Measurements from ENCODE around the gene BLTP2. TPM values are rescaled to one million over a fixed set of nuclear protein-coding genes. Genes with fewer than 3 reads are reported as not detected.

The BLTP2 gene
- total RNA-seq, 1 experiment from 2014 or later: 140 TPM

GRCh38 chr17:28648698-28649097 lies 3.7 kb upstream of the BLTP2 start:
- intact Hi-C loops (cut with micrococcal nuclease): loop anchor here (10.0 kb wide), 1 partner anchor 256 kb away; the partner anchor contains the start of gene DHRS13
- H3K9me3 ChIP-seq (ENCODE audit: control insufficient read depth in 1 of 2, insufficient read depth in 1 of 2, low read depth in 1 of 2, low read length in 2 of 2): no peaks in the 10 kb centered on the region
- POLR2A ChIA-PET: interaction anchor here (1.0 to 2.4 kb wide), 2 partner anchors 13 to 71 kb away, joined by 5 to 8 read pairs; partner anchors contain the start of genes RPL23A, SDF2 and SUPT6H

GRCh38 chr17:28646039-28646754 lies 1.2 kb upstream of the BLTP2 start:
- TF ChIP-seq CTCF (IDR thresholded peaks at IDR 0.05 in 2 of 3, conservative IDR thresholded peaks at IDR 0.05 in 1 of 3; ENCODE audit: borderline replicate concordance in 1 of 3, insufficient read depth in 1 of 3, low read depth in 2 of 3, low read length in 2 of 3): no peak
- Histone ChIP-seq H3K79me2 (ENCODE audit: insufficient read depth, low read length) (peaks cover 37% of the 10 kb centered on the region), H3K4me1 (ENCODE audit: control insufficient read depth in 1 of 2, insufficient read depth in 2 of 2, low read length in 2 of 2) (peaks cover 12 to 29% of the 10 kb centered on the region in 2 experiments), H3K27me3 (ENCODE audit: insufficient read depth, low read length) (no peaks in the 10 kb centered on the region), H2AFZ (ENCODE audit: low read depth, low read length, poor library complexity, severe bottlenecking) (no peak overlapping the region), H3K9ac (ENCODE audit: low read length) (peak overlapping the region; percentile 83), H4K20me1 (ENCODE audit: insufficient read depth) (peaks cover 7% of the 10 kb centered on the region; the same call in 1 of the 2 replicates), H3K4me3 (replicated peaks in 1 of 2; ENCODE audit: low read depth in 1 of 2, low read length in 2 of 2) (peak overlapping the region; percentile 61 to 77), H3K9me2 (ENCODE audit: insufficient read depth) (no peaks in the 10 kb centered on the region), H3K9me3 (ENCODE audit: control insufficient read depth in 1 of 2, insufficient read depth in 1 of 2, low read depth in 1 of 2, low read length in 2 of 2) (no peaks in the 10 kb centered on the region), H3K36me3 (ENCODE audit: control insufficient read depth in 1 of 2, insufficient read depth in 2 of 2, low read length in 2 of 2) (peaks cover 21 to 27% of the 10 kb centered on the region in 2 experiments; a peak in 3 of 4 replicates), H3K4me2 (ENCODE audit: low read length) (peak overlapping the region; percentile 90), H3K27ac (ENCODE audit: low read depth, low read length) (peak overlapping the region; percentile 74)
- no TSS peak for BruUV-seq (replicated peaks)
- POLR2A ChIA-PET: interaction anchor here (0.9 to 3.1 kb wide), 2 partner anchors 15 to 16 kb away, joined by 4 to 19 read pairs; partner anchors contain the start of genes SDF2 and SUPT6H
- intact Hi-C loops (cut with micrococcal nuclease): loop anchor here (10.0 kb wide), 1 partner anchor 259 kb away; the partner anchor contains the start of gene DHRS13
- no peak for DNase-seq (ENCODE audit: low read depth, low spot score)
- ATAC-seq: no peak
- CTCF ChIA-PET: interaction anchor here (0.8 to 2.3 kb wide), 11 partner anchors 12 to 471 kb away, joined by 3 to 7 read pairs (median 3); no protein-coding TSS in a partner anchor
- RAD21 ChIA-PET (ENCODE audit: low non-redundant PET in 1 of 2, low total read pairs in 2 of 2, uncharacterized antibody in 2 of 2, unreplicated experiment in 2 of 2): no interaction called here

More at GRCh38 chr17:28648698-28649097, 3.7 kb upstream of the BLTP2 start:
- RAD21 ChIA-PET (ENCODE audit: low non-redundant PET in 1 of 2, low total read pairs in 2 of 2, uncharacterized antibody in 2 of 2, unreplicated experiment in 2 of 2): no interaction called here
- Histone ChIP-seq H4K20me1 (ENCODE audit: insufficient read depth) (peaks cover 2% of the 10 kb centered on the region; the same call in 1 of the 2 replicates), H3K4me3 (replicated peaks in 1 of 2; ENCODE audit: low read depth in 1 of 2, low read length in 2 of 2) (no peak overlapping the region), H3K9ac (ENCODE audit: low read length) (no peak overlapping the region), H3K4me2 (ENCODE audit: low read length) (no peak overlapping the region), H3K79me2 (ENCODE audit: insufficient read depth, low read length) (peaks cover 34% of the 10 kb centered on the region), H3K27me3 (ENCODE audit: insufficient read depth, low read length) (no peaks in the 10 kb centered on the region), H2AFZ (ENCODE audit: low read depth, low read length, poor library complexity, severe bottlenecking) (no peak overlapping the region), H3K4me1 (ENCODE audit: control insufficient read depth in 1 of 2, insufficient read depth in 2 of 2, low read length in 2 of 2) (peaks cover 9 to 22% of the 10 kb centered on the region in 2 experiments), H3K27ac (ENCODE audit: low read depth, low read length) (no peak overlapping the region), H3K9me2 (ENCODE audit: insufficient read depth) (no peaks in the 10 kb centered on the region), H3K36me3 (ENCODE audit: control insufficient read depth in 1 of 2, insufficient read depth in 2 of 2, low read length in 2 of 2) (peaks cover 13 to 16% of the 10 kb centered on the region in 2 experiments; a peak in 3 of 4 replicates)
- DNase-seq (ENCODE audit: low read depth, low spot score): no peak
- no peak for TF ChIP-seq SIN3A (IDR thresholded peaks at IDR 0.05; ENCODE audit: low read depth)
- no peak for ATAC-seq
- no TSS peak for BruUV-seq (replicated peaks)
- CTCF ChIA-PET: interaction anchor here (2.2 kb wide), 1 partner anchor 13 kb away, joined by 10 read pairs; the partner anchor contains the start of genes SDF2 and SUPT6H

All from HCT116 (cell line).